Mucosa of descending colon (tissue), 3 donors: Measurements from ENCODE around the gene SLC4A2. TPM values are rescaled to one million over a fixed set of nuclear protein-coding genes. Genes with fewer than 3 reads are reported as not detected.

ENCODE experiments used
- ATAC-seq: fragments of 200-7000 bp; cut with Tn5 transposase; one replicate; pipeline ENCODE4 v1.9.1; 2020; ENCODE audit warnings: mild to moderate bottlenecking, moderate library complexity
- DNase-seq, 3 donors: peaks; one replicate each; pipeline ENCODE4 v3.0.0-alpha.2; 2020
- H3K36me3 ChIP-seq: fragments of 200-600 bp; one replicate; pipeline ENCODE4 v1.8.0; 2021; ENCODE audit warnings: low read depth, mild to moderate bottlenecking
- H3K4me1 ChIP-seq: fragments of 200-600 bp; one replicate; pipeline ENCODE4 v1.8.0; 2021; ENCODE audit warnings: low read depth, mild to moderate bottlenecking
- H3K4me3 ChIP-seq: fragments of 200-600 bp; one replicate; pipeline ENCODE4 v1.8.0; 2021; ENCODE audit warnings: mild to moderate bottlenecking
- H3K9me3 ChIP-seq: fragments of 200-600 bp; one replicate; pipeline ENCODE4 v1.8.0; 2021; ENCODE audit warnings: mild to moderate bottlenecking
- CTCF ChIP-seq: fragments of 200-600 bp; IDR thresholded peaks from one replicate; pipeline ENCODE4 v1.8.0; 2022; ENCODE audit warnings: antibody characterized with exemption, mild to moderate bottlenecking
- intact Hi-C, 2 donors: fragments of 100-400 bp; cut with DNase I in 1 of 2; cut with micrococcal nuclease in 1 of 2; formaldehyde crosslinking; loops; one replicate each; pipeline versions ENCODE4 v1.11.0 to v1.11.1; 2022; cut with DNase I, micrococcal nuclease
- total RNA-seq, 3 donors: library from RNA; stranded (reverse); fragmentation: NEBNext Ultra II Directional in 2 of 3; extraction: Animal tissue kit (Norgen Biotek cat#: 25700) in 2 of 3; gene quantifications; one replicate each; pipeline versions ENCODE4 v1.2.1 to v1.2.4, GENCODE V29; 2021 to 2023
- donor health status: DM: no; HTN: no; CAD: no; lungs with moderate emphysema.
- donor health status: DM: no; HTN: no; CAD: no.
- donor health status: DM: no; HTN: yes; CAD: no.

SLC4A2 gene
- total RNA-seq, 3 donors from 2014 or later = 82.2 to 168 (median 89.5) TPM

GRCh38 chr7:151115836-151116418 is 56.5 kb downstream of the SLC4A2 start:
- H3K4me1 ChIP-seq = peaks cover 14% of the 10 kb centered on the region
- intact Hi-C loops = no loop called here
- no peak overlapping the region for H3K4me3 ChIP-seq
- TF ChIP-seq CTCF = no peak
- peaks cover 9% of the 10 kb centered on the region for H3K36me3 ChIP-seq
- ATAC-seq (peak; percentile 83), DNase-seq (peak; percentile 69 to 86 (median 83))
- no peaks in the 10 kb centered on the region for H3K9me3 ChIP-seq

- no peak for ATAC-seq
- intact Hi-C loops = no loop called here
Observed at GRCh38 chr7:151116603-151117440, 57.4 kb downstream of the SLC4A2 start.

GRCh38 chr7:151117565-151117964 is 58.2 kb downstream of the SLC4A2 start:
- Histone ChIP-seq H3K36me3 (peaks cover 9% of the 10 kb centered on the region), H3K4me1 (peaks cover 14% of the 10 kb centered on the region), H3K4me3 (no peak overlapping the region), H3K9me3 (no peaks in the 10 kb centered on the region)
- ATAC-seq (no peak), DNase-seq (peak in 1 of 3 donors; percentile 30)
- intact Hi-C loops = no loop called here
- TF ChIP-seq CTCF = no peak

More at GRCh38 chr7:151116603-151117440, 57.4 kb downstream of the SLC4A2 start:
- peak in 1 of 3 donors; percentile 30 for DNase-seq
- H3K4me3 ChIP-seq = no peak overlapping the region
- TF ChIP-seq CTCF = no peak
- H3K4me1 ChIP-seq = peaks cover 14% of the 10 kb centered on the region
- peaks cover 9% of the 10 kb centered on the region for H3K36me3 ChIP-seq
- no peaks in the 10 kb centered on the region for H3K9me3 ChIP-seq

- Histone ChIP-seq H3K36me3 (peaks cover 9% of the 10 kb centered on the region), H3K9me3 (no peaks in the 10 kb centered on the region), H3K4me3 (no peak overlapping the region), H3K4me1 (peaks cover 12% of the 10 kb centered on the region)
- DNase-seq (peak in 1 of 3 donors; percentile 25), ATAC-seq (no peak)
- TF ChIP-seq CTCF = no peak
- intact Hi-C loops = no loop called here
Observed at GRCh38 chr7:151118108-151119054, 59.0 kb downstream of the SLC4A2 start.

- Histone ChIP-seq H3K36me3 (peaks cover 9% of the 10 kb centered on the region), H3K4me1 (peaks cover 8% of the 10 kb centered on the region), H3K9me3 (no peaks in the 10 kb centered on the region), H3K4me3 (no peak overlapping the region)
- DNase-seq (no peak), ATAC-seq (no peak)
- TF ChIP-seq CTCF = no peak
- intact Hi-C loops = no loop called here
Observed at GRCh38 chr7:151119055-151119415, 59.6 kb downstream of the SLC4A2 start.
